DOHH2 (cell line): ENCODE results near the gene SLC5A4.
"Not testable (repeated sequence)": the region's sequence is repeated elsewhere in the genome, so short reads cannot be mapped to it uniquely, and the experiment has no call there.

Source experiments
- H3F3A ChIP-seq: fragments of 200-600 bp; sonication (generic), shearing (Covaris generic); 2 replicates; pipeline ENCODE4 v1.6.0; 2016; ENCODE audit warnings: antibody characterized with exemption, mild to moderate bottlenecking; ENCODE audit not compliant: control insufficient read depth, insufficient read depth
- H3K27ac ChIP-seq: fragments of 200-600 bp; sonication (generic); 2 replicates; pipeline ENCODE4 v1.5.1; 2014; ENCODE audit warnings: low read depth, mild to moderate bottlenecking, low read length, moderate library complexity
- H3K27me3 ChIP-seq: fragments of 200-600 bp; sonication (generic); 2 replicates; pipeline ENCODE4 v1.6.1; 2014; ENCODE audit warnings: mild to moderate bottlenecking, low read length, mixed read lengths; ENCODE audit not compliant: control insufficient read depth
- H3K36me3 ChIP-seq: fragments of 200-600 bp; sonication (generic); 2 replicates; pipeline ENCODE4 v1.6.1; 2014; ENCODE audit warnings: mild to moderate bottlenecking, low read length, moderate library complexity, mixed read lengths; ENCODE audit not compliant: control insufficient read depth
- H3K4me1 ChIP-seq: fragments of 200-600 bp; sonication (generic); 2 replicates; pipeline ENCODE4 v1.6.1; 2014; ENCODE audit warnings: mild to moderate bottlenecking, low read length, mixed read lengths; ENCODE audit not compliant: control insufficient read depth
- H3K4me2 ChIP-seq: fragments of 200-600 bp; sonication (generic); 2 replicates; pipeline ENCODE4 v1.6.0; 2014; ENCODE audit warnings: mild to moderate bottlenecking, low read length, moderate library complexity
- H3K4me3 ChIP-seq: fragments of 200-600 bp; sonication (generic); 2 replicates; pipeline ENCODE4 v1.5.1; 2014; ENCODE audit warnings: mild to moderate bottlenecking, low read length, mixed read lengths
- H3K79me2 ChIP-seq: fragments of 200-600 bp; sonication (generic); 2 replicates; pipeline ENCODE4 v1.6.1; 2014; ENCODE audit warnings: mild to moderate bottlenecking, low read length, mixed read lengths; ENCODE audit not compliant: control insufficient read depth
- H3K9me2 ChIP-seq: fragments of 200-600 bp; sonication (generic); replicated peaks from 2 replicates; pipeline ENCODE4 v1.6.1; 2014; ENCODE audit warnings: mild to moderate bottlenecking, low read length, mixed read lengths; ENCODE audit not compliant: control insufficient read depth
- H3K9me3 ChIP-seq: fragments of 200-600 bp; sonication (generic); 2 replicates; pipeline ENCODE4 v1.6.1; 2014; ENCODE audit warnings: antibody characterized with exemption, low read length, mixed read lengths; ENCODE audit not compliant: control insufficient read depth, insufficient read depth
- H4K20me1 ChIP-seq: fragments of 200-600 bp; sonication (generic); 2 replicates; pipeline ENCODE4 v1.6.0; 2014; ENCODE audit warnings: low read depth, mild to moderate bottlenecking, antibody characterized with exemption, low read length, moderate library complexity; ENCODE audit not compliant: control insufficient read depth, insufficient read depth
- CTCF ChIP-seq: fragments of 200-600 bp; sonication (generic); IDR thresholded peaks from one replicate; pipeline ENCODE4 v1.5.1; 2014; ENCODE audit warnings: antibody characterized with exemption, mild to moderate bottlenecking, low read depth, low read length; ENCODE audit not compliant: poor library complexity, severe bottlenecking
- EZH2phosphoT487 ChIP-seq: fragments of 200-600 bp; sonication (generic); IDR thresholded peaks from 2 replicates; pipeline ENCODE4 v1.6.1; 2017; ENCODE audit warnings: borderline replicate concordance, mild to moderate bottlenecking, antibody characterized with exemption, low read length, moderate library complexity, mixed read lengths

SLC5A4 gene

DNA sequence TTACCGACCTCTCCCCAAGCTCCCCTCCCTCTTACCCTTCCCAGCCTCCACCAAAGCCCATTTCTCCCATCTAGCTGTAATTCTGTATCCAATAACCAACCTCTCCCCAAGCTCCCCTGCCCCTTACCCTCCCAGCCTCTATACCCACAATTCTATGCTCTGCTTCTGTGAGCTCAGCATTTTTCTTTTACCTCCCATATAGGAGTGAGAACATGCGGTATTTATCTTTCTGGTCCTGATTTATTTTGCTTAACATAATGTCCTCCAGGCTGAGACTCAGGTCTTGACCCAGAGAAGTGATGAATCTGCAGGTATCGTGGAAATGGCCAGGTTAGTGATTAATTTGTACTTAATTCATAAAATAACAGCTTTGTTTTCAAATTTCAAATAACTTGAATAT lies 59.2 kb downstream of the SLC5A4 start:
- H3K9me2 ChIP-seq, H3K4me1 ChIP-seq, H3K36me3 ChIP-seq, H4K20me1 ChIP-seq, H3K4me2 ChIP-seq, H3K27me3 ChIP-seq, H3K4me3 ChIP-seq, H3K9me3 ChIP-seq, H3K79me2 ChIP-seq, H3F3A ChIP-seq, H3K27ac ChIP-seq: not testable (repeated sequence)

GRCh38 chr22:32193346-32193745 lies 61.8 kb downstream of the SLC5A4 start:
- not testable (repeated sequence) for H3K9me3 ChIP-seq, H3K4me1 ChIP-seq, H3K27me3 ChIP-seq, H4K20me1 ChIP-seq, H3K4me2 ChIP-seq, H3K79me2 ChIP-seq, H3K36me3 ChIP-seq, H3K27ac ChIP-seq, H3K4me3 ChIP-seq, H3K9me2 ChIP-seq, H3F3A ChIP-seq

GRCh38 chr22:32191021-32191420 lies 64.1 kb downstream of the SLC5A4 start:
- not testable (repeated sequence) for H3K9me3 ChIP-seq, H3K36me3 ChIP-seq, H3K4me3 ChIP-seq, H3K9me2 ChIP-seq, H3F3A ChIP-seq, H3K79me2 ChIP-seq, H3K27me3 ChIP-seq, H3K4me1 ChIP-seq, H3K4me2 ChIP-seq, H4K20me1 ChIP-seq, H3K27ac ChIP-seq

DNA sequence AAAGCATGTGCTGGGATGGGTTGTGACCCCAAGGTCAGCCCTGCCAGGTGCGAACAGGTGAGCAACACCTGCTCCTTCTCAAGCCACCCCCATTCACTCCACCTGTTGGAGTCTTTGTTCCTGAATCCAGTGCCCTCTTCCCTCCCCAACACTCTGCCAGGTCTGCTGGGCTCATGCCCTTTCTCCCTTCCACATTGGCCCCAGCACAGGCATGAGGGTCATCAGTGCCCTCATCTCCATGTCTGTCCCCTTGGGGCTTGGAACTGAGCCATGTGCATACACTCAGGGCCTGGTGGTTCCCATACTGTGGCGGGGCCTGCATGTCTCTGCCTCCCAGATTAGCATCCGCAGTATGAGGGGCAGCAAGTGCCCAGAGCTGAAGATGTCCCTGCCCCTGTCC lies 69.3 kb downstream of the SLC5A4 start:
- Histone ChIP-seq H3K4me1 (no peaks in the 10 kb centered on the region), H3K36me3 (no peaks in the 10 kb centered on the region), H3K9me3 (no peaks in the 10 kb centered on the region), H3K4me2 (no peak overlapping the region), H4K20me1 (no peaks in the 10 kb centered on the region), H3K27ac (no peak overlapping the region), H3K79me2 (no peaks in the 10 kb centered on the region), H3K9me2 (no peaks in the 10 kb centered on the region), H3K4me3 (no peak overlapping the region), H3F3A (no peaks in the 10 kb centered on the region), H3K27me3 (0 out of 2 replicates have a peak, but pooled peaks cover 3% of the 10 kb centered on the region)
- TF ChIP-seq CTCF (no peak), EZH2phosphoT487 (no peak)

- H3K4me2 ChIP-seq = no peak overlapping the region
- 0 out of 2 replicates have a peak, but pooled peaks cover 3% of the 10 kb centered on the region for H3K27me3 ChIP-seq
- H3K4me1 ChIP-seq = no peaks in the 10 kb centered on the region
Observed at GRCh38 chr22:32183625-32184024, 71.5 kb downstream of the SLC5A4 start.

More at GRCh38 chr22:32183625-32184024, 71.5 kb downstream of the SLC5A4 start:
- Histone ChIP-seq H3K9me3 (no peaks in the 10 kb centered on the region), H3K4me3 (no peak overlapping the region), H3K27ac (no peak overlapping the region), H3K79me2 (no peaks in the 10 kb centered on the region), H3K36me3 (no peaks in the 10 kb centered on the region), H3F3A (no peaks in the 10 kb centered on the region), H3K9me2 (no peaks in the 10 kb centered on the region), H4K20me1 (no peaks in the 10 kb centered on the region)
- TF ChIP-seq CTCF = no peak
- TF ChIP-seq EZH2phosphoT487 = no peak
